Measurements from ENCODE around the gene PLAAT4. TPM values are rescaled to one million over a fixed set of nuclear protein-coding genes. Genes with fewer than 3 reads are reported as not detected.

PLAAT4 gene
- total RNA-seq, 2 experiments from 2014 or later: 1.3 to 6.8 TPM

Other genes with a start within 250 kb of the PLAAT4 start
- gene SLC22A9, start 167.0 kb upstream of the PLAAT4 start, total RNA-seq (2014; rRNA removed; shearing (Covaris generic)): not detected in 2 replicates
- not detected in 2 replicates for gene SLC22A9, start 167.0 kb upstream of the PLAAT4 start, total RNA-seq (2022)
- gene PLAAT5, start 45.6 kb upstream of the PLAAT4 start, total RNA-seq (2014; rRNA removed; shearing (Covaris generic)): not detected in 2 replicates
- not detected in 2 replicates for gene PLAAT5, start 45.6 kb upstream of the PLAAT4 start, total RNA-seq (2022)
- not detected in 2 replicates for gene LGALS12, start 30.7 kb upstream of the PLAAT4 start, total RNA-seq (2014; rRNA removed; shearing (Covaris generic))
- gene LGALS12, start 30.7 kb upstream of the PLAAT4 start, total RNA-seq (2022): not detected in 2 replicates
- not detected in 2 replicates for gene PLAAT2, start 26.6 kb downstream of the PLAAT4 start, total RNA-seq (2014; rRNA removed; shearing (Covaris generic))
- not detected in 2 replicates for gene PLAAT2, start 26.6 kb downstream of the PLAAT4 start, total RNA-seq (2022)
- not detected in 2 replicates for gene PLAAT3, start 77.6 kb downstream of the PLAAT4 start, total RNA-seq (2014; rRNA removed; shearing (Covaris generic))
- gene PLAAT3, start 77.6 kb downstream of the PLAAT4 start, total RNA-seq (2022): 0.70 TPM in 1 of 2 replicates, not detected in the other
- 15.7 and 23.2 TPM in 2 replicates for gene ATL3, start 134.6 kb downstream of the PLAAT4 start, total RNA-seq (2014; rRNA removed; shearing (Covaris generic))
- gene ATL3, start 134.6 kb downstream of the PLAAT4 start, total RNA-seq (2022): 35.7 and 37.9 TPM in 2 replicates
- 34.0 and 36.9 TPM in 2 replicates for gene RTN3, start 144.7 kb downstream of the PLAAT4 start, total RNA-seq (2014; rRNA removed; shearing (Covaris generic))
- gene RTN3, start 144.7 kb downstream of the PLAAT4 start, total RNA-seq (2022): 69.3 and 78.6 TPM in 2 replicates
- gene ZFTA, start 232.0 kb downstream of the PLAAT4 start, total RNA-seq (2014; rRNA removed; shearing (Covaris generic)): 6.8 and 10.3 TPM in 2 replicates
- gene ZFTA, start 232.0 kb downstream of the PLAAT4 start, total RNA-seq (2022): 12.7 TPM in 2 replicates

Data from OCI-LY7 (cell line).